Natural killer cell (primary cell): ENCODE measurements around the gene HCFC1. TPM values are rescaled to one million over a fixed set of nuclear protein-coding genes. Genes with fewer than 3 reads are reported as not detected.

ENCODE experiments used
- ATAC-seq, 3 donors: fragments of 150-1000 bp in 2 of 3; fragments of 200-7000 bp in 1 of 3; cut with Tn5 transposase; 1 replicate in 1 of 3; 2 replicates in 2 of 3; pipeline ENCODE4 v1.10.0; 2021; ENCODE audit warnings: mild to moderate bottlenecking in 2 of 3, moderate library complexity in 2 of 3
- DNase-seq, 2 donors: peaks; one replicate each; pipeline versions ENCODE4 v3.0.0 to v3.0.0-alpha.2; 2013 to 2021; ENCODE audit warnings: mixed read lengths in 1 of 2
- H3K27ac ChIP-seq: one replicate; pipeline ENCODE4 v1.5.1; 2013; ENCODE audit warnings: mild to moderate bottlenecking, low read length
- H3K27me3 ChIP-seq: one replicate; pipeline ENCODE4 v1.6.1; 2013; ENCODE audit warnings: low read length; ENCODE audit not compliant: control insufficient read depth, insufficient read depth
- H3K36me3 ChIP-seq: one replicate; pipeline ENCODE4 v1.6.1; 2013; ENCODE audit warnings: low read length; ENCODE audit not compliant: control insufficient read depth, insufficient read depth
- H3K4me1 ChIP-seq: one replicate; pipeline ENCODE4 v1.6.1; 2013; ENCODE audit warnings: low read length; ENCODE audit not compliant: control insufficient read depth, insufficient read depth
- H3K4me3 ChIP-seq: one replicate; pipeline ENCODE4 v1.5.1; 2013; ENCODE audit warnings: low read length
- H3K9me3 ChIP-seq: one replicate; pipeline ENCODE4 v1.6.1; 2013; ENCODE audit warnings: low read length; ENCODE audit not compliant: control insufficient read depth, insufficient read depth
- H3K27ac Mint-ChIP-seq, 2 donors: one replicate each; pipeline ENCODE4 v1.8.0; 2022; ENCODE audit warnings: mild to moderate bottlenecking in 2 of 2, mixed read lengths in 2 of 2, moderate library complexity in 1 of 2
- H3K27me3 Mint-ChIP-seq, 2 donors: one replicate each; pipeline ENCODE4 v1.8.0; 2022; ENCODE audit warnings: low read depth in 2 of 2, mixed read lengths in 2 of 2
- H3K36me3 Mint-ChIP-seq: one replicate; pipeline ENCODE4 v1.8.0; 2022; ENCODE audit warnings: mixed read lengths
- H3K4me1 Mint-ChIP-seq, 2 donors: one replicate each; pipeline ENCODE4 v1.8.0; 2022; ENCODE audit warnings: mixed read lengths in 2 of 2
- H3K4me3 Mint-ChIP-seq: one replicate; pipeline ENCODE4 v1.8.0; 2022; ENCODE audit warnings: mild to moderate bottlenecking, moderate library complexity, mixed read lengths
- H3K9me3 Mint-ChIP-seq, 2 donors: one replicate each; pipeline ENCODE4 v1.8.0; 2022; ENCODE audit warnings: mixed read lengths in 2 of 2
- WGBS: methylation state at CpG from one replicate; pipeline ENCODE4 v1.1.7; 2013; ENCODE audit warnings: missing lambda C conversion rate; ENCODE audit not compliant: insufficient coverage; 5-methylcytosine and 5-hydroxymethylcytosine counted together
- intact Hi-C: fragments of 100-400 bp; cut with micrococcal nuclease; formaldehyde crosslinking; loops from one replicate; pipeline ENCODE4 v1.14.2; 2022
- total RNA-seq, 4 donors: library from RNA; stranded (reverse); fragments of 120-200 nt in 1 of 4; gene quantifications; one replicate each; pipeline versions ENCODE4 v1.2.3 to v1.2.4, GENCODE V29; 2013 to 2022
- TF ChIP-seq, protein P1 (sequence below): fragments of 200-600 bp; IDR thresholded peaks from one replicate; pipeline ENCODE4 v1.8.0; 2022; ENCODE audit warnings: antibody characterized with exemption

The HCFC1 gene
- total RNA-seq, 3 donors from 2014 or later (not counting 1 experiment from before 2014, with no cell fraction given): 65.2 to 76.7 (median 67.5) TPM

DNA sequence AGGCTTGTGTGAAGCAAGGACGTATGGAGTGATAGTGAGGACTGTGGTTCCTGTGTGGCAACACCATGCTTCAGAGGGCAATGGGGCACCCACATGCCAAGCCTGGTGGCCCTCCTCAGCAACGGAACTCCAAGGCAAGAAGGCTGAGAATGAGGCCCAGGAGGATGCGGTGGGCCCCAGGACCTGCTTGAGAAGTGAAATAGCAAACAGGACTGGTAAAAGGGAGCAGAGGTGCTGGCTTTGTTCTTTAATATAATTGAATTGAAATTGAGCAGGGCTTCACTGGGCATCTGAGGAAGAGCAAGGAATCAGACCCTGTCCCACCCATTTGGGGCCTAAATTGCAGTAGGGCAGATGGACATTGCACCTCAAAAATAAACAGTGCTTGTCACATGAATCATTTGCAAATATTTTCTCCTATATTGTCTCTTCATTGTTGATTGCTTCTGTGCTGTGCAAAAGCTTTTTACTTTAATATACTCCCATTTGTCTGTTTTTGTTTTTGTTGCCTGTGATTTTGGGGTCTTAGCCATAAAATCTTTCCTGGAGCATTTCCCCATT, 3.2 kb upstream of the HCFC1 start:
- TF ChIP-seq, protein P1, sequence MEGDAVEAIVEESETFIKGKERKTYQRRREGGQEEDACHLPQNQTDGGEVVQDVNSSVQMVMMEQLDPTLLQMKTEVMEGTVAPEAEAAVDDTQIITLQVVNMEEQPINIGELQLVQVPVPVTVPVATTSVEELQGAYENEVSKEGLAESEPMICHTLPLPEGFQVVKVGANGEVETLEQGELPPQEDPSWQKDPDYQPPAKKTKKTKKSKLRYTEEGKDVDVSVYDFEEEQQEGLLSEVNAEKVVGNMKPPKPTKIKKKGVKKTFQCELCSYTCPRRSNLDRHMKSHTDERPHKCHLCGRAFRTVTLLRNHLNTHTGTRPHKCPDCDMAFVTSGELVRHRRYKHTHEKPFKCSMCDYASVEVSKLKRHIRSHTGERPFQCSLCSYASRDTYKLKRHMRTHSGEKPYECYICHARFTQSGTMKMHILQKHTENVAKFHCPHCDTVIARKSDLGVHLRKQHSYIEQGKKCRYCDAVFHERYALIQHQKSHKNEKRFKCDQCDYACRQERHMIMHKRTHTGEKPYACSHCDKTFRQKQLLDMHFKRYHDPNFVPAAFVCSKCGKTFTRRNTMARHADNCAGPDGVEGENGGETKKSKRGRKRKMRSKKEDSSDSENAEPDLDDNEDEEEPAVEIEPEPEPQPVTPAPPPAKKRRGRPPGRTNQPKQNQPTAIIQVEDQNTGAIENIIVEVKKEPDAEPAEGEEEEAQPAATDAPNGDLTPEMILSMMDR: no peak
- intact Hi-C loops: no loop called here

DNA sequence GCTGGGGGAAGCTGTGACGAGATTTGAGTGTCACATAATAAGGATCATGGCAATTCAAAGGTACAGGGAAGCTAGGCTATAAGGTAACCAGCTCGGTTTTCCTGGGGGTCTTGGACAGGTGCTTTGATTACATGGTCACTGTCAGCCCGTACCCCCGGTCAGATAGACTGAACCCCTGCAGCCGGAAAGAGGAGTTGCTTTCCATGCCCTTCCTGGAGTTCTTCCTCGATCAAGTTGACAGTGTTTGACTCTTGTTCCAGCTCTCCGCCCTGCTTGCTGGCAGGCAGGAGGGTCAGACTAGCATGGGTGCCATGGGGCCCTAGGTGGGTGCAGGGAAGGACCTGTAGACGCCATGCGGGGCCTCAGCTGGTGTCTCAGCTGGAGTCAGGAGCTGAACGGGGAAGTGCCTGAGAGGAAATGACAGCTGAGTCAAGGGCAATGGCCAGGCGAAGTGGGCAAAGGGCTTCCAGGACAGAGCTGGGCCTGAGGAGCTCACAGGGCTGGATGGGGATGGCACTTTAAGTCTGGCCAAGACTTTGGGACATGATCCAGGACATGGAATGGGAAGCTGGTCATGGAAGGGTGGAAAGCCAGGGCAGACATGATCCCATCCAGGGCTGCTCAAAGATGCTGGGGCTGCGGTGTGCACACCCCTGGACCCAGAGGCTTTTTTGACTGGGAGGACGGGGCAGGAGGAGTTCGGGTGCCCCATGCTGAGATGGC, 2.5 kb upstream of the HCFC1 start:
- H3K4me3 ChIP-seq: no peak overlapping the region
- peaks cover 26% of the 10 kb centered on the region for H3K4me1 ChIP-seq
- peak overlapping the region; percentile 28 for H3K4me3 Mint-ChIP-seq
- WGBS: 72% methylated on average over 13 of the region's 14 CpGs
- no peaks in the 10 kb centered on the region for H3K36me3 ChIP-seq
- DNase-seq (no peak), ATAC-seq (no peak)
- no peaks in the 10 kb centered on the region for H3K9me3 ChIP-seq
- peak overlapping the region; percentile 81 for H3K27ac ChIP-seq
- TF ChIP-seq, protein P1: no peak
- H3K9me3 Mint-ChIP-seq: no peaks in the 10 kb centered on the region
- no peaks in the 10 kb centered on the region for H3K36me3 Mint-ChIP-seq
- H3K27me3 Mint-ChIP-seq: no peaks in the 10 kb centered on the region
- H3K27ac Mint-ChIP-seq: peak overlapping the region; percentile 99 to 100
- peaks cover 17 to 23% of the 10 kb centered on the region in 2 donors for H3K4me1 Mint-ChIP-seq
- intact Hi-C loops: no loop called here
- H3K27me3 ChIP-seq: no peaks in the 10 kb centered on the region

More for the DNA sequence above, 3.2 kb upstream of the HCFC1 start:
- Mint-ChIP-seq H3K9me3 (no peaks in the 10 kb centered on the region), H3K4me1 (peaks cover 12 to 17% of the 10 kb centered on the region in 2 donors), H3K27ac (peak overlapping the region; percentile 99 to 100), H3K27me3 (no peaks in the 10 kb centered on the region), H3K36me3 (no peaks in the 10 kb centered on the region), H3K4me3 (peak overlapping the region; percentile 43)
- DNase-seq (peak in 1 of 2 donors; percentile 21), ATAC-seq (no peak)
- H3K27ac ChIP-seq: peak overlapping the region; percentile 81
- WGBS: 47% methylated on average over 3 of the region's 3 CpGs
- H3K4me3 ChIP-seq: no peak overlapping the region
- H3K4me1 ChIP-seq: peaks cover 19% of the 10 kb centered on the region
- no peaks in the 10 kb centered on the region for H3K36me3 ChIP-seq
- H3K27me3 ChIP-seq: no peaks in the 10 kb centered on the region
- no peaks in the 10 kb centered on the region for H3K9me3 ChIP-seq

DNA sequence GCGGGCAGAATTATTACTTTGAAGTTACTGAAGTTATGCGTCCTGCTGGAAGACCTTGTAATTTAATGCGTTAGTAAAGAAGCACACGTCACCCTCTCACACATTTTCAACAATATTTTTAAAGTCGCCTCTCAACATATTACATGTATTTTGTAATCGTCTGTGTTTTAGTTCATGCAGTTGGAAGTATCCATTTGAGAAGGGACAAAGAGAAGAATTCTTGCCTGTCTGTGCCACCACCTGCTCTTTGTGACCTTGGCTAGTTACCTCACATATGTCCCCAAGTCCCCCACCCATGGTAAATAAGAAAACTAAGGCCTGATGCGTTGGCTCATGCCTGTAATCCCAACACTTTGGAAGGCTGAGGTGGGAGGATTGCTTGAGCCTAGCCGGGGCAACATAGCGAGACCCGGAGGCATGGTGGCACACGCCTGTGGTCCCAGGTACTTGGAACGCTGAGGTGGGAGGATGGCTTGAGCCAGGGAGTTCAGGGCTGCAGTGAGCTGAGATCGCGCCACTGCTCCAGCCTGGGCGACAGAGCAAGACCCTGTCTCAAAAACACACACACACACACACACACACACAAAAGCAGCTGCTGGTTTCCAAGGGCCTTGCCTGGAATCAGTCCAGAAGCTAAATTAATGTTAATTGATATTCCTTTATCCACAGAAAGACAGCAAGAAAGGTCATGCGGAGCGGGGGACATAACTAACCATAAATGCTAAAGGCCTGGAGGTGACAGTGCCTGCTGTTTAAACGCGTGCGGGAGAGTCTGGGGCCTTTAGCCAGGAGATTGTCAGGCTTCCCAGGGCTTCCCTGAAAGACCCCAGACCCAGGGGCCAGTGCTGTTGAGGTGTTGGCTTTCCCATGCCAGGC, 1.7 kb upstream of the HCFC1 start:
- intact Hi-C loops: no loop called here
- peak overlapping the region; percentile 99 to 100 for H3K27ac Mint-ChIP-seq
- H3K4me3 Mint-ChIP-seq: peak overlapping the region; percentile 86
- TF ChIP-seq, protein P1: no peak
- Histone ChIP-seq H3K27ac (peak overlapping the region; percentile 81), H3K27me3 (no peaks in the 10 kb centered on the region), H3K9me3 (no peaks in the 10 kb centered on the region), H3K36me3 (no peaks in the 10 kb centered on the region), H3K4me3 (peak overlapping the region; percentile 59), H3K4me1 (peaks cover 34% of the 10 kb centered on the region)
- WGBS: 78% methylated on average over 10 of the region's 20 CpGs
- H3K36me3 Mint-ChIP-seq: no peaks in the 10 kb centered on the region
- peaks cover 23 to 25% of the 10 kb centered on the region in 2 donors for H3K4me1 Mint-ChIP-seq
- DNase-seq: no peak
- H3K9me3 Mint-ChIP-seq: no peaks in the 10 kb centered on the region
- no peak for ATAC-seq
- no peaks in the 10 kb centered on the region for H3K27me3 Mint-ChIP-seq
